ENCODE data around the gene MARK3.

GRCh38 chr14:103517721-103518421 lies 132.7 kb downstream of the MARK3 start:
- TF ChIP-seq RAD21 (IDR thresholded peaks at IDR 0.05; ENCODE audit: low read depth) (no peak), CBX3 (IDR thresholded peaks at IDR 0.05; ENCODE audit: low read depth) (no peak), CTCF (IDR thresholded peaks at IDR 0.05 in 2 of 3, conservative IDR thresholded peaks at IDR 0.05 in 1 of 3; ENCODE audit: borderline replicate concordance in 1 of 3, insufficient read depth in 1 of 3, low read depth in 2 of 3, low read length in 2 of 3) (0 out of 6 replicates have a peak, but pooled peaks of 1 of the 3 experiments have one; percentile 4)
